Suprapubic skin (tissue), 4 donors: Measurements from ENCODE around the gene RTN4IP1. TPM values are rescaled to one million over a fixed set of nuclear protein-coding genes. Genes with fewer than 3 reads are reported as not detected.

ENCODE experiments used
- DNase-seq, 2 donors: peaks; one replicate each; pipeline ENCODE4 v3.0.0-alpha.2; 2019; ENCODE audit warnings: low spot score in 2 of 2
- H3K27ac ChIP-seq: fragments of 200-600 bp; sonication (generic); one replicate; pipeline ENCODE4 v1.5.1; 2019
- H3K27me3 ChIP-seq: fragments of 200-600 bp; sonication (generic); one replicate; pipeline ENCODE4 v1.5.1; 2019
- H3K36me3 ChIP-seq: fragments of 200-600 bp; sonication (generic); one replicate; pipeline ENCODE4 v1.5.1; 2019
- H3K4me1 ChIP-seq: fragments of 200-600 bp; sonication (generic); one replicate; pipeline ENCODE4 v1.5.1; 2019
- H3K4me3 ChIP-seq: fragments of 200-600 bp; sonication (generic); one replicate; pipeline ENCODE4 v1.5.1; 2019; ENCODE audit warnings: mild to moderate bottlenecking
- H3K9me3 ChIP-seq: fragments of 200-600 bp; sonication (generic); one replicate; pipeline ENCODE4 v1.5.1; 2019
- CTCF ChIP-seq, 2 donors: fragments of 200-600 bp in 1 of 2; fragments of 450-650 bp in 1 of 2; sonication (generic) in 1 of 2; IDR thresholded peaks; one replicate each; pipeline ENCODE4 v1.5.1; 2016 to 2019; ENCODE audit warnings: antibody characterized with exemption in 2 of 2, mild to moderate bottlenecking in 1 of 2, moderate library complexity in 1 of 2
- EP300 ChIP-seq: sonication (generic); formaldehyde crosslinking; IDR thresholded peaks from one replicate; pipeline ENCODE4 v1.6.1; 2017; ENCODE audit warnings: antibody characterized with exemption
- POLR2A ChIP-seq, 2 donors: fragments of 450-650 bp; IDR thresholded peaks; one replicate each; pipeline ENCODE4 v1.6.1; 2017; ENCODE audit warnings: antibody characterized with exemption in 2 of 2, mild to moderate bottlenecking in 2 of 2, moderate library complexity in 2 of 2
- POLR2AphosphoS5 ChIP-seq, 3 donors: sonication (generic); formaldehyde crosslinking; IDR thresholded peaks; one replicate each; pipeline ENCODE4 v1.6.1; 2017; ENCODE audit warnings: antibody characterized with exemption in 3 of 3
- WGBS: methylation state at CpG from one replicate; pipeline ENCODE4 v1.1.5; 2018; 5-methylcytosine and 5-hydroxymethylcytosine counted together
- total RNA-seq, 4 donors: library from RNA; depleted of rRNA; stranded (reverse); fragments of >200 nt; gene quantifications; one replicate each; pipeline ENCODE4 v1.1.0, GENCODE V29; 2016

Gene RTN4IP1
- total RNA-seq, 4 donors from 2014 or later: 1.8 to 5.3 (median 3.3) TPM

GRCh38 chr6:106530026-106530425, 99.3 kb downstream of the RTN4IP1 start:
- H3K4me3 ChIP-seq: no peak overlapping the region
- no peak for DNase-seq
- H3K27ac ChIP-seq: no peak overlapping the region
- H3K27me3 ChIP-seq: no peaks in the 10 kb centered on the region
- no peaks in the 10 kb centered on the region for H3K9me3 ChIP-seq
- 84% methylated on average over 1 of the region's 1 CpG for WGBS
- H3K36me3 ChIP-seq: peaks cover 21% of the 10 kb centered on the region
- H3K4me1 ChIP-seq: peaks cover 16% of the 10 kb centered on the region
- TF ChIP-seq POLR2A (IDR thresholded peaks at IDR 0.05): no peak

- H3K4me1 ChIP-seq: peaks cover 18% of the 10 kb centered on the region
- DNase-seq: no peak
- TF ChIP-seq EP300 (no peak), CTCF (IDR thresholded peaks at IDR 0.05) (no peak), POLR2AphosphoS5 (IDR thresholded peaks at IDR 0.05) (no peak), POLR2A (IDR thresholded peaks at IDR 0.05) (no peak)
- H3K4me3 ChIP-seq: no peak overlapping the region
- no peaks in the 10 kb centered on the region for H3K27me3 ChIP-seq
- 91% methylated on average over 3 of the region's 3 CpGs for WGBS
- no peaks in the 10 kb centered on the region for H3K9me3 ChIP-seq
- no peak overlapping the region for H3K27ac ChIP-seq
- peaks cover 19% of the 10 kb centered on the region for H3K36me3 ChIP-seq
Observed at GRCh38 chr6:106529438-106529837, 99.9 kb downstream of the RTN4IP1 start.

GRCh38 chr6:106528521-106528920, 100.8 kb downstream of the RTN4IP1 start:
- Histone ChIP-seq H3K27ac (no peak overlapping the region), H3K27me3 (no peaks in the 10 kb centered on the region), H3K9me3 (no peaks in the 10 kb centered on the region), H3K36me3 (peaks cover 18% of the 10 kb centered on the region), H3K4me3 (no peak overlapping the region), H3K4me1 (peaks cover 27% of the 10 kb centered on the region)
- no peak for DNase-seq
- TF ChIP-seq POLR2AphosphoS5 (IDR thresholded peaks at IDR 0.05): no peak
- TF ChIP-seq POLR2A (IDR thresholded peaks at IDR 0.05): no peak
- no peak for TF ChIP-seq CTCF (IDR thresholded peaks at IDR 0.05)
- no peak for TF ChIP-seq EP300
- WGBS: 83% methylated on average over 2 of the region's 2 CpGs

- WGBS: 30% methylated on average over 3 of the region's 3 CpGs
- Histone ChIP-seq H3K4me3 (no peak overlapping the region), H3K27me3 (no peaks in the 10 kb centered on the region), H3K36me3 (peaks cover 13% of the 10 kb centered on the region), H3K27ac (no peak overlapping the region), H3K4me1 (peaks cover 27% of the 10 kb centered on the region), H3K9me3 (no peaks in the 10 kb centered on the region)
- no peak for DNase-seq
- no peak for TF ChIP-seq CTCF (IDR thresholded peaks at IDR 0.05)
- no peak for TF ChIP-seq EP300
- TF ChIP-seq POLR2A (IDR thresholded peaks at IDR 0.05): no peak
- TF ChIP-seq POLR2AphosphoS5 (IDR thresholded peaks at IDR 0.05): no peak
Observed at GRCh38 chr6:106527979-106528378, 101.3 kb downstream of the RTN4IP1 start.

- WGBS: 80% methylated on average over 2 of the region's 2 CpGs
- no peak for DNase-seq
- Histone ChIP-seq H3K4me1 (peaks cover 34% of the 10 kb centered on the region), H3K9me3 (no peaks in the 10 kb centered on the region), H3K4me3 (no peak overlapping the region), H3K36me3 (peaks cover 12% of the 10 kb centered on the region), H3K27me3 (no peaks in the 10 kb centered on the region), H3K27ac (no peak overlapping the region)
- TF ChIP-seq EP300 (no peak), POLR2AphosphoS5 (IDR thresholded peaks at IDR 0.05) (no peak), POLR2A (IDR thresholded peaks at IDR 0.05) (no peak), CTCF (IDR thresholded peaks at IDR 0.05) (no peak)
Observed at GRCh38 chr6:106527117-106527516, 102.2 kb downstream of the RTN4IP1 start.

GRCh38 chr6:106525882-106526275, 103.4 kb downstream of the RTN4IP1 start:
- Histone ChIP-seq H3K27ac (no peak overlapping the region), H3K27me3 (no peaks in the 10 kb centered on the region), H3K36me3 (peaks cover 8% of the 10 kb centered on the region), H3K4me3 (no peak overlapping the region), H3K4me1 (peaks cover 37% of the 10 kb centered on the region), H3K9me3 (no peaks in the 10 kb centered on the region)
- WGBS: 64% methylated on average over 1 of the region's 1 CpG
- TF ChIP-seq POLR2A (IDR thresholded peaks at IDR 0.05): no peak
- no peak for TF ChIP-seq POLR2AphosphoS5 (IDR thresholded peaks at IDR 0.05)
- TF ChIP-seq CTCF (IDR thresholded peaks at IDR 0.05): no peak
- no peak for TF ChIP-seq EP300
- DNase-seq: no peak
